HCEC 1CT (cell line): ENCODE data around the gene ITGA8.
"Not testable (repeated sequence)": the region's sequence is repeated elsewhere in the genome, so short reads cannot be mapped to it uniquely, and the experiment has no call there.

ENCODE experiments used
- DNase-seq: peaks from one replicate; pipeline ENCODE4 v3.0.0-alpha.2; 2017

The ITGA8 gene

GRCh38 chr10:15719899-15720634, at the start of gene ITGA8:
TSS of gene ITGA8 (minus strand) at chr10:15719922. CDS start at chr10:15719771, 151 bp downstream.
- peak; percentile 16 for DNase-seq

- DNase-seq, result no peak
These were observed 45.3 kb upstream of the ITGA8 start for GRCh38 chr10:15764892-15765454.

DNA sequence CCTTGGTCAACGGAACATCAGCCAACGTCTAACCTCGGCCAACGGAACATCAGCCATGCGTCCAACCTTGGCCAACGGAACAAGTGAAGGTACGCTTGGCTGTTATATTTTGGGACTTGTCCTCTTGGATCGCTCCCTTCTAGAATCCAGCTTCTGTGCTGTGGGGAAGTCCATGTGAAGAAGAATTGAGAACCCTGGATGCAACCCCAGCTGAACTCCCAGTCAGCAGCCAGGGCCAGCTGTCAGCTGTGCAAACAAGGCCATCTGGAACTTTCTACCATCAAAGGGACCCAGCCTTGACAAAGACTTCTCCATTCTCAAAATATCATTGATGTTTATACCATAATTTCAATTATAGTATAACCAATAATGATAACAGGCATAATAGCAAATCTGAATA, 43.3 kb upstream of the ITGA8 start:
- no peak for DNase-seq

DNA sequence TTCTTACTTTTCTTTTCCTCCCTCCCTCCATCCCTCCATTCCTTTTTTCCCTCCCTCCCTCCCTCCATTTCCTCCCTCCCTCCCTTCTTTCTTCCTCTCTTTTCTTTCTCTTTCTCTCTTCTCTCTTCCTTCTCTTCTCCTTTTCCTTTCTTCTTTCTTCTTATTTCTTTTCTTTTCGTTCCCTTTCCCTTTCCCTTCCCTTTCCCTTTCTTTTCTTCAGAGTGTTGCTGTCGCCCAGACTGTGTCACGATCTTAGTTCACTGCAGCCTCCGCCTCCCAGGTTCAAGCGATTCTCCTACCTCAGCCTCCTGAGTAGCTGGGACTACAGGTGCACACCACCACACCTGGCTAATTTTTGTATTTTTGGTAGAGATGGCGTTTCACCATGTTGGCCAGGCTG, 42.5 kb upstream of the ITGA8 start:
- not testable (repeated sequence) for DNase-seq

DNA sequence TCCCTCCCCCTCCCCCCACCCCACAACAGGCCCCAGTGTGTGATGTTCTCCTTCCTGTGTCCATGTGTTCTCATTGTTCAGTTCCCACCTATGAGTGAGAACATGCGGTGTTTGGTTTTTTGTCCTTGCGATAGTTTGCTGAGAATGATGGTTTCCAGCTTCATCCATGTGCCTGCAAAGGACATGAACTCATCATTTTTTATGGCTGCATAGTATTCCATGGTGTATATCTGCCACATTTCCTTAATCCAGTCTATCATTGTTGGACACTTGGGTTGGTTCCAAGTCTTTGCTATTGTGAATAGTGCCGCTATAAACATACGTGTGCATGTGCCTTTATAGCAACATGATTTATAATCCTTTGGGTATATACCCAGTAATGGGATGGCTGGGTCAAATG, 41.5 kb upstream of the ITGA8 start:
- DNase-seq, result not testable (repeated sequence)

DNA sequence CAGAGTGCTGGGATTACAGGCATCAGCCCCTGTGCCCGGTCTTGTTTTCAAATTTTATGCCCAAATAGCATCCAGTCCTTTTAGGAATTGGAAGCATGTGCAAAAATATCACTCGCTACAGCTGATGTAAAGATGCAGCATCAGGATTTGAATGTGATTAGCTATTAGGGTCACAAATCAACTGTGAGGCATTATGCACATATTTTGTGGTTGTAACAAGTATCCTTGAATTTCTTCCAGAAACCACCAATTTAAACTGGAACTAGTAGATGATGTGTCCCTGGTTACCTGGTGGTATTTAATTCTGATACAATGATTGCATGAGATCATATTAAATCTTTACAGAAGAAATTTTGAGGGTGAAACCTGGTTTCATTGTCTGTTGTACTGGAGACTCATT, 41.0 kb upstream of the ITGA8 start:
- DNase-seq, result no peak

- DNase-seq, result no peak
These were observed 39.5 kb upstream of the ITGA8 start for GRCh38 chr10:15759265-15759664.

DNA sequence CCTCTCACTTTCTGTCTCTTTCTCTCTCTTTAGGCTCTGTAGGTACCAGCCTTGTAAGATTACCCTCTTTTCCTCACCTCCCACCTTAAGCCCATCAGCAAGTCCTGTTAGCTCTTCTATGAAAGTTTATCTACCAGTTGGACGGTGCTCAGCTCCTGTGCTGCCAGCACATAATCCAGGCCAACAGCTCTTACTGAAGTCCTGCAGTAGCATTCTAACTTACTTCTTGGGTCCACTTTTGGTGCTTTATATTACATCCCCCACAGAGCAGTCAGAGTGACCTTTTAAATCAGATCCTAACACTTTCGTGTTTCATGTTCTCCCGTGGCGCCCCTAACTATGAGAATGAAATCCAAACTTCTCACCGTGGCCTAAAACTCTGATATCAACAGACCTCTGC, 38.9 kb upstream of the ITGA8 start:
- DNase-seq, result no peak

- DNase-seq, result no peak
These were observed 35.2 kb upstream of the ITGA8 start for GRCh38 chr10:15754937-15755336.

GRCh38 chr10:15751046-15751445, 31.3 kb upstream of the ITGA8 start:
- no peak for DNase-seq

- DNase-seq, result no peak
These were observed 28.4 kb upstream of the ITGA8 start for GRCh38 chr10:15748126-15748525.

GRCh38 chr10:15747632-15748031, 27.9 kb upstream of the ITGA8 start:
- no peak for DNase-seq

DNA sequence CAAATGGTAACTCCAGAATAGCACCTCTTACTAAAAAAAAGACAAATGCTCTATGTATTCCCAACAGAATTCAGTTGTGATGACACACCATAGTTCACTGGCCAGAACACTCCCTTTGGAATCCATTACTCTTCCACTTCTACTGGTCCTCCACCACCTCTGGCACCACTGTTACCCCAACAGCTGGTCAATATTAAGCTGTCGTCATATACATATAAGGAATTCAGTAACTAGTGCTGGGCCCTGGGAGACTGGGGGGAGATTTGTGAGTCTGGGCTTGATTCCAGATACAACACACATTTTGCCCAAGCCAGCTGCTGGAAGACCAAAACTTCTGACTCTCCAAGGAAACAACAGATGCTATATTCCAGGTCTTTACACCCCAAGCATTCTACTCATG, 26.0 kb upstream of the ITGA8 start:
- peak; percentile 36 for DNase-seq

DNA sequence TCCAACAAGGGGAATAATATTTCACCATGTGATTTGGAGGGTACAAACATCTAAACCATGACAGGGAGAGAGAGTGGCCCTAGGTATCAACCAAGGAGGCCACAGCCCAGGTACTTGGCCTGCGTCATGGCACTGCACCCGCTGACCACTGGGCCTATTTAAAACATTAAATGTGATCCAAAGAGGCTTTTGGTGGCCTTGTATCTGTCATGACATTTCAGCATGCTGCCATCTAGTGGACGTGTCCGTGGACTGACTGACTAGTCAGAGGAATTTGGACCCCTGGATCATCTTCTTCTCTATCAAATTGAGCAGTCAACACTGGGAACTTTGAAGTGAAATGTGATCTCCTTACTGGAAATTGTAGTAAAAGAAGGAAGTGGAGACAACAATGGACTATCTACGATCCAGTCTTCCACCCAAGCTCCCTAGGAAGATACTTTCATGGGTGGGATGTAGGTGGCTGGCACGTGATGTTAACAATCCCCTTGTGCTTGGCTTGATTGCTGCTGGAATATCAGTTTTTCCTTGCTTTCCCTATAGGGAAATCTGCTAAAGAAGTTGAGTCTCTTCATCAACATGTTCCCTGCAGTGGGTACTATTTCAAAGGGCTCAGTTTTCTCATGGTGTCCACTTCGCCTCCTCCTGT, 24.6 kb upstream of the ITGA8 start:
- peak; percentile 55 for DNase-seq

GRCh38 chr10:15743443-15743842, 23.7 kb upstream of the ITGA8 start:
- no peak for DNase-seq

DNA sequence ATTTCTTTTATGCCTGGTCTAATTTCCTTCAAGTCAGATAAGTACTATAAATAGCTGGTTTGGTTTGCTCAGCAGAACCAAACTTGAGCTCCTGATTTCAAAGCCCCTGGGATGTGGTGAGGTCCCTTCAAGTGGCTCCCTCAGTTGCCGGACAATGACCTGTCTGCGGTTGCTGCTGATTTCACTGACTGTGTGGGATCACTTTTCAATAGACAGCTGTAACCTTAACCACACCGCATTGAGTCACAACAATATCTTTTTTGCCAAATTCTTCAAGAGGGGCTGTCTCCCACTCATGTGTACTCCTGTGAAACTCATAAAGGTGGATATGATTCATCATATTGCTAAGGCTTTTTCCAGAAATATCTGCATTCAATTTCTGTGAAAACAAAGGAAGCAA, 23.1 kb upstream of the ITGA8 start:
- no peak for DNase-seq

DNA sequence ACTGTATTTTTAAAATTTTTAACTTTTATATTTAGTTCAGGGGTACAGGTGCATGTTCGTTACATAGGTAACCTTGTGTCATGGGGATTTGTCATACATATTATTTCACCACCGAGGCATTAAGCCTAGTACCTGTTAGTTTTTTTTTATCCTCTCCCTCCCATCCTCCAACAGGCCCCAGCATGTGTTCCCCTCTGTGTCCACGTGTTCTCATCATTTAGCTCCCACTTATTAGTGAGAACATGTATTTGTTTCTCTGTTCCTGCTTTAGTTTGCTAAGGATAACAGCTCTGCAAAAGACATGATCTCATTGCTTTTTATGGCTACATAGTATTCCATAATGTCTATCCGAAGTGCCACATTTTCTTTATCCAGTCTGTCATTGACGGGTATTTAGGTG, 22.4 kb upstream of the ITGA8 start:
- no peak for DNase-seq

DNA sequence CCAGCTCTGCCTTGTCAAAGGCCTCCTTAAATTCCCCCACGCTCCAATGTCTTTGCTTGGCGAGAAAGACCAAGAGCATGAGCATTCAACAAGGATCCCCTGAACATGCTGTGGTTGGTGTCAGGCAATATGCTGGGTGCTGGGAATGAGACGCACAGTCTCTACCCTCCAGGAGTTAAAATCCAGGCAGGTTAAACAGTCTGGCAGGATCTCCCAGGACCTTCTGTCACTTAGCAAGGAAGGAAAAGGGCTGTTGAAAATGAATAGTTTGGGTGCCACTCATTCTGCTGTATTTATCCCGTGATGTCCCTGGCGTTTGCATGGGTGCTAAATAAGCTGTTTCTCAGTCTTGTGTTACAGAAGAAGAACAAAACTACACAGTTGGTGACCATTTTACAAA, 21.9 kb upstream of the ITGA8 start:
- no peak for DNase-seq

GRCh38 chr10:15740261-15740660, 20.5 kb upstream of the ITGA8 start:
- DNase-seq, result no peak

DNA sequence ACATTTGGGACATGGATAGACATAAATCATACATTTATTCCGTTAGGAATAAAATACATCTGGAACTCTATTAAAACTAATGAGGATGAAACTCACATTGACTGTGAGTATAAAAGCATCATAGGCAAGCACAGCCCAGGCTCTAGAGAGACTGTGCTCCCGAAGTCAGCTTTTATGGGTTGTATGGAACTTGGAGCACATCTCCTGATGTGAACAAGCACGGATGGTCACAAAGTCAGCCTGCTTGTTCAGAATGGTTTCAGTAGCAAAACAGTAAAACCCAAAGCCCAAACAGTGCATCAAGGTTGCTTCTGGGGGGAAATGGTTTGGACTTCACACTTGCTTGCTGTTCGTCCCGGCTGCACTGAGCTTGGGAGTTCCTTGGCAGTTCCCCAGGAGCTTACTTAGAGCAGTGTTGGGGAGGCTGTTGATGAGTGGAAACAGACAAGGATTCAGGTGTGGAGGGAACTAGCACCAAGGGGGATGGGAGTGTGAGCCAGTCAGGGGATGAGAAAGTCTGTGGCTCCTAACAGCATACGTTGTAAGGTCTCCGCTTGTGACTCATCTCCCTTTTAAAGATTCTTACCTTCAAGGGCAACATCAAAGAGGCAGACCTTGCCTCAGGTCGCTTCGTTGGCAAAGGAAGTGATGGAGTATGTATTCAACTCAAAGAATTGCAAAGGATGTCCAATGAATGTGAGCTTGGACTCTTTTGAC, 19.7 kb upstream of the ITGA8 start:
- no peak for DNase-seq

DNA sequence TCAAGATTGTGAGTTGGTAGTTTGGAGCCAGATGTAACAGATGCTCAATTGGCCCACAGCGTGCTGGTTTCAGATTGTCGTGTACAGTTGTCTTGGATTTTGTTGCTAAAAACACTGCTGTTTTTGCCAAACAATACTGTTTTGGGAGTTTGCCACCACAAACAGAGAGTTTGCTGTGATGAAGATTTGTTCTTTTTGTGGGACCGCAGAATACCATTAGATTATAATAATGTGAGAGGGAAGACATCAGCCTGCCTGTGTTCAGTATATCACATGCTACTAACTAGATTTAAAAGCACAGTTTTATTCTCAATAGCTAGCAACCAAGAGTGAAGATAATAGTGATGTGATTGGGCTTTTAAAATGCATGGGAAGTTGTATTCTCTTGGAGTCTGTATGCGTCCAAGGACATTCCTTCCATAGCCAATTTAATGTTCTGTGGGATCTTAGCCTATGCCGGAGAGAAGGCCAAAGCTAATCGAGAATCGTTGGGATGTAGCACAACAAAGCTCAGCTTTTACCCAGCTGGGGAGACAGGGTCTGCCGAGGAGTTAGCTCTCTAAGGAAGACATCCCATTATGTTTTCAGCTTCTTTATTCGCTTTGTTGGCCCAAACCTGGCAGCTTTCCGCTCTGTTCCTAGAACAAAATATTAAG, 18.7 kb upstream of the ITGA8 start:
- no peak for DNase-seq

- no peak for DNase-seq
These were observed 17.9 kb upstream of the ITGA8 start for GRCh38 chr10:15737656-15738055.

GRCh38 chr10:15735763-15736162, 16.0 kb upstream of the ITGA8 start:
- no peak for DNase-seq
